Measurements from ENCODE around the gene CORIN.

CORIN gene

GRCh38 chr4:47675806-47676205 lies 162.1 kb downstream of the CORIN start:
- no peak for DNase-seq

GRCh38 chr4:47674144-47674543 lies 163.7 kb downstream of the CORIN start:
- DNase-seq, result no peak

GRCh38 chr4:47672696-47673095 lies 165.2 kb downstream of the CORIN start:
- no peak for DNase-seq

DNA sequence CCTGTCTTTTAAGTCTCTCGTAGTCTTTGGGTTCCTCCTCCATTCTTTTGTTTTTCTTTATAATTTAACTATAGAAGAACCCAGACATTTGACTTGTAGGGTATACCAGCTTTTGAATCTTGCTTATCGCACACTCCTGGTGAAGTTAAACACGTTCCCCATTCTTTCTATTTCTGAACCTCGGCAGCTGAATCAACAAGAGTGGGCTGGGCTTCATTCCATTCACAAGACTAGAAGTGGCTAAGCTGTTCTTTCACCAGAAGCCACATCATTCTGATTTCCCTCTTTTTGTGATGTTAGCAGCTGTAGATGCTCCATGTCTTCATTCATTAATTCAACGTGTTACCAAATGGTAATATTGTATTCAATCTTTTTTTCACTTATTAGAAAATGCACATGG lies 167.9 kb downstream of the CORIN start:
- peak; percentile 40 for DNase-seq

DNA sequence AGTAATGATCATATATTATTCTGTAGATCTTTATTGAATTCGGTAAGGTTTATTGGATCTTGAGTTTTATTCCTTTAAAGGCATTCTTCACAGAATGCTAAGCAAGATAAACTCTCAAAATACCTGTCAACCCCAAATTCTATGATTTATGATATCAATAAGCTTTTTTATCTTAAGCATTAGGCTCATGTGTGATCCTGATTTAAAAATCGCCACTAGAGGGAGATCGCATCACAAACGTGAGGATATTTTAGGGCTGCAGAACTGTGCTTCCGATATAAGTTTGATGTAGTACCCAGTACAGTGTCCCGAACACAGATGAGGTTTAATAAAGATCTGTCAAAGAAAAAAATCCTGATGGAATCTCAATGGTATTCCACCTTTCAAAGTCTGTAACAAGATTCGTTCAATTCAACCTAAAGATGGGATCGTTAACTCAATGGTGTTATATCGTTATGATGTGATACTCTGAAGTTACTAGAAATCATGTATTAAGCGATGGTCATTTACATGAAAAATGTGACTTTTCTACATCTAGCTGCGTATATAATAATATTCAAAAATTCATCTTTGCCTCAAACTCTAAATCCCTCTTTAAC lies 169.0 kb downstream of the CORIN start:
- no peak for DNase-seq

GRCh38 chr4:47668256-47668655 lies 169.6 kb downstream of the CORIN start:
- no peak for DNase-seq

DNA sequence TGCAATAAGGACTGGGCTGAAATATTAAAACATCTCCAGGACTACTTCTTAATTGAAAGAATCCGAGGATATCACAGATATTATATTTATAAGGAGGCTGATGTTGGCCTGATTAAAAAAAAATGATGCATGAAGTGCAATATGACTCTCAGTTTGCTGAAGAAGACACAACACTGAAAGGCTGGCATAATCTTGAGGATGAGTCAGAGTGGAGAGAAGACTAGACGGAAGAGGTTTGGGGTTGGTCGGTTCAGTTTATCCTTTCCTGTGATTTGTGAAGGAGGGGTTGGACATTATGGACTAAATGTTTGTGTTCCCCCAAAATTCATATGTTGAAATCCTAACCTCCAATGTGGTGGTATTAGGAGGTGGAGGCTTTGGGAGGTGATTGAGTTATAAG lies 170.3 kb downstream of the CORIN start:
- no peak for DNase-seq

- DNase-seq, result no peak
Measured at GRCh38 chr4:47664051-47664826, 173.6 kb downstream of the CORIN start.

DNA sequence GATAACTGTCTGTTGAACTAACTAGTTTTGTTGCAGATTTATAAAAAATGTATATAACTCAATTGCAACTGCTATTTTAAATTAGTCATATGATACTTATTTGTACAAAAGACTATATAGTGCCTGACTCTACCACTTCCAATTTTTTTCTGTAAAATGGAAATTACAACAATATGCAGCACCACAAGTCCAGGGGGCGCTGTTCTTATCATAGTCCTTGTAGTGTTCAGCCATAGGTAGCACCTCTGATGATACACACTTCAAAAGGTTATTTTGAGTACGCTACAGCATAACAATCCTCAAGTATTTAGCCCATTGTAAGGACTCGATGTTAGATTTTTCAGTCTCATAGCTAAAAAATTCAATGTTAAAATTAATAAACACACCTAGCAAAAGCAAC lies 174.9 kb downstream of the CORIN start:
- no peak for DNase-seq

DNA sequence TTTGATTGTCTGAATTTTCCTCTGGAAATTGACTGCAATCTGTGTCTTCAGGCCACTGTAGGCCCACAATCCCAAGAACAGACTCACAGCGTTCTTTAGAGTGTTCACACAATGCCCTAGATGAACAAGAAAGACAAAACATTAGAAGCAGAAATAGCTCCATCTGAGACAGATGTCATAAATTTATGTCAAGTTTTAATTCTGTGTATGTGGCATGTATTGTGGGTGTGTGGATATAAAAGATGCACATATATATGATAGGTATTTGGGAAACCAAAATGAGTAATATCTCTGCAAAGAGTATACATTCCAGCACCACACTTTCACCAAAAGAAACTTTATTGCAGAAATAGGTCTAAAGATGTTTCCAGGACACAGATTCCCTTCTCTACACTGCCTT lies 176.1 kb downstream of the CORIN start:
- no peak for DNase-seq

GRCh38 chr4:47659342-47659741 lies 178.5 kb downstream of the CORIN start:
- no peak for DNase-seq

GRCh38 chr4:47654972-47655693 lies 182.7 kb downstream of the CORIN start:
- DNase-seq, result no peak

- DNase-seq, result no peak
Measured at GRCh38 chr4:47652092-47652491, 185.8 kb downstream of the CORIN start.

DNA sequence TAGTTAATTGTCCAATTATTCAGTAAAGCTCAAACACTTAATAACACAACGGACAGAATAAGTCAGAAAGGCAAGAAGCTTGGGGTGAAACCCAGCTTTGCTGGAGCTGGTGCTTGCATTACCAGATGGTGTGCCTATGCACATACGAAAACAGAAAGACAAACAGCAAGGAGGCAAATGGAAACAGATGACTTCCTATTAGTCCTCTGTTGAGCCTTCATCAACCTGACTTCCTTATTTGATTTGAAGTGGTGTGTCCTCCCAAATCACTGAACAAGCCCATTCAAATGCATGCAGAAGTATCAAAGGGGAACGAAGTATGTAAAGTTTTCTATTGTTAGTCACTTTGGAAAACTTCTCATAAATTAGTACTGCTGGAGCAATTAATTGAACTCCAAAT lies 186.6 kb downstream of the CORIN start:
- DNase-seq, result no peak

DNA sequence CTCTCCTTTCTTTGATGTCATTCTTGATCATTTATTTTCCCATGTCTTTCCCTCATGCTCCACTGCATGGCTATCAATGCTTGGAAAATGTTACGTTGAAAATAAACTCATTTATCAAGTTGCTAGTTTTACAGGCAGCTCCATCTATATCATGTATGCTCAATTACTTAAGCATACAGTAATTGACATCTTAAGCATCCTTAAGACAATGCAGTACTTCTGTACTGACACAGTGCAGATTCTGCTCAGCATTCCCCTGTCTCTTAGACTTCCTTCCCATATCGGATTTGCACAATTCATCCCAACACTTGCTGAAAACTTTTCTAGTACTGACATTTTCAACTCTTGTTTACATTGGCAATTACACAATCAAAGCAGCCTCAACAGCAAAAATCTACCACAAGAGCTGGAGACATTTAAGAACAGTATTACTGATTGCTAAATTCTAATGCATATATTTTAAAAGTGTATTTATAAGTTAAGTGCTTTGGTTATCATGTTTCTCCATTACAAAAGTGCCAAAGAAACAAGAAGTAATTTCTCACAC lies 187.2 kb downstream of the CORIN start:
- DNase-seq, result no peak

DNA sequence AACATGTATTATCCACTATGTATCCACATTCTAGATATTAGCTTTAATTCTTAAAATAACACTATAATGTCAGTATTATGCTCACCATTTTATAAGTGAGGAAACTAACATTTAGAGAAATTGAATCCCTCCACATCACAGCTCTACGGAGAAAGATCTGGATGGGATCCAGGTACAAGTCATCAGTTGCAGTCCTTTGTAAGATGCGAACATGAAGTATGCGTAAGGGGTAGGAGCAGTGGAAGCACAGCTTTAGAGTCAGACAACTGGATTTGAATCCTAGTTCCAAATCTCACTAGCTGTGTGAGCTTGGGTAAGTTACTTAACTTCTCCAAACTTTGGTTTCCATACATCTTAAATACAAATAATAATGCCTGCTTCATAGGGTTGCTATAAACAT lies 190.3 kb downstream of the CORIN start:
- no peak for DNase-seq

- no peak for DNase-seq
Measured at GRCh38 chr4:47647029-47647428, 190.8 kb downstream of the CORIN start.

GRCh38 chr4:47646372-47646771 lies 191.5 kb downstream of the CORIN start:
- DNase-seq, result no peak

DNA sequence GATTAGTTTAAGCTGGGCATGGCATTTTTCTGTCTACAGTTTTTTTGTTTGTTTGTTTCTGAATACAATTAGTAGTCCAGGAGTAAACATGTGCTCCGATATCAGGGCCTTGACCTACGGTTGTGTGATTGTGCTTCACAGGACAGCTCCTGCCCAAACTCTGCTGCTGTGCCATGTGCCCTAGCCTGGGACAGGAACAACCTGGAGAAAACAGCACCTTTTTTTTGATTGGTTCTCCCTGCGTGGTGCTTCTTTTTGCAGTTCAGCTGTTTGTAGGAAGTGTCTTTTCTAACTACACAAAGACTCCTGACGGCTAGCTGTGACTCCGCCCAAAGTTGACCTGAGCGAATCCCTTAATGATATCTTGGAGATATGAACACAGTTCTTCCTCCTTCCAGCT lies 194.0 kb downstream of the CORIN start:
- DNase-seq, result no peak

GRCh38 chr4:47642985-47643760 lies 194.7 kb downstream of the CORIN start:
- DNase-seq, result no peak

DNA sequence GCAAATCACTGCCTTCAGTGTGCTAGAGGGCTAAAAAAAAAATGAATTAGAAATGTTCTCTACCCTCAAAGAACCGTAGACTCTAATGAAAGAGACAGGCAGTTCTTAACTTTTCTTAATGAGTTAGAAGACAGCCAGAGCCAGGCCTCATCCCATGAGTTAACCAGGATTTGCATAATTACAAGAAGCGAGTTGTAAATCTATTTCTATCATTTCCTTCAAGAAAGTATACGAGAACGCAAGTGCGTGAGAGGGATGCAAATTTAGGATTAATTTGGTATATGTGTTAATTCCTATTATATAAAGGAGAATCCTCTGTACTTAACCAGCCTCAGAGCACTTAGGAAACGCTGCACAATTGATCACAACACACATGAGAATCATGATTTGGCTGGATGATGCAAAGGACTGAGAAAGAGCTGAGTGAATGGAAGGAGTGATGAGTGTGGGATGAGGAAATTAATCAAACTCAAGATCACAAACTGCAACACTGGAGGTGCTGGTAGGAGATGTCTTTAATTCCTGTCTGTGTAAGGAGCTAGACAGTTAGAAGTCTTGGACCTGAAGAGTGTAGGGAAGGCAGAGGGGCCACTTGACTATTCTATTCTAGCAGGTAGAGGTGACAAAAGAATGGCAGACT lies 195.6 kb downstream of the CORIN start:
- DNase-seq, result no peak

DNA sequence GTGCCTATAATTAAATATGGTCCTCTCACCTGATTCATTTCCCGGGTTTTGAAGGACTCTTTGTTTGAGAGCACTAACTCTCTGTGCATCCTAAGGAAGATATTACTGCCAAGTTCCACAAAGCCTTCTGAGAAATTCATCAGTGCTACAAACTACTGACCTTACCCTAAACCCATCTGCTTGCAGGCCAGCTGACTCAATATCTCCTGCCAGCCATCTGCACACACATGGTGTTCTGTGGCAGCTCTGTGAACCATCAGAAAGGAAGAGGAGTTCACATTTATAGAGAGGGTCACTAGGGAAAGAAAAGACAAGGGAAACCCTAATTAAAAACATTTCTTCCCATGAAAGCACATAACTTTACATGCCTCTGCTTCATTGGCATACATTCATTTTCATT lies 196.1 kb downstream of the CORIN start:
- no peak for DNase-seq

DNA sequence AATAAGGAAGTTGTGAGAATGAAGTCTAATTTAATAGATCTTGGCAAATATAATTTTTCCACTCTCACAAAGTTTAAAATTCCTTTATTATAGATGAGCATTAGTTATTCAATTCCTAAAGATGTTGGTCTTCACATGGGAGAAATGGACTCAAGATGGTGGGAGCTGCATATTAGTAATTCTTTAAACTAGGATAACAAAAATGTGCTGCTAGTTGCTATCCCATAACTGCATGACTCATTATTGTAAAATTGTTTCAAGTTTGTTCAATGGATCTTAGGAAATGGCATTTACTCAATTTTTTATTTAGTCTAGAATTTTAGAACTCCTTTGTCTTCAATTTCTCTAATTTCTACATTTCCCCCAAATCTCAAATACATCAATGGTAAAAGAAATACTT lies 197.0 kb downstream of the CORIN start:
- no peak for DNase-seq
